ENCODE results near the gene IFITM5. TPM values are rescaled to one million over a fixed set of nuclear protein-coding genes. Genes with fewer than 3 reads are reported as not detected.

Gene IFITM5
- total and polyA plus RNA-seq, 10 donors, result not detected

DNA sequence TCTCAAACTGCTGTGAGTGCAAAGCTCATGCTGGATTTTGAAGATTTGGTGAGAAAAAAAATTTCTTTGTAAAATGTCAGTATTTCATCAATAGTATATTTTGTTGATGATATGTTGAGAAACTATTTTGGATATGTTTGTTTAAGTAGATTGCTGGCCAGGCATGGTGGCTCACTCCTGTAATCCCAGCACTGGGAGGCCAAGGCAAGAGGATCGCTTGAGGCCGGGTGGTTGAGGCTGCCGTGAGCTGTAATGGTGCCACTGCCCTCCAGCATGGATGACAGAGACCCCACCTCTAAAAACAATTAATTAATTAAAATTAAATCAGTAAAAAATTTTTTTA, 28.2 kb upstream of the IFITM5 start:
- Histone ChIP-seq H3K9me3 (no peaks in the 10 kb centered on the region), H3K4me1 (peaks cover 41 to 97% (median 76%) of the 10 kb centered on the region in 6 donors), H3K4me3 (peak overlapping the region in 7 of 8 donors; percentile 4 to 53 (median 16)), H3K27ac (peak overlapping the region; percentile 94 to 99 (median 97)), H3K36me3 (peaks cover 0 to 19% (median 0%) of the 10 kb centered on the region in 6 donors), H3K27me3 (replicated peaks in 1 of 7) (no peaks in the 10 kb centered on the region)
- TF ChIP-seq POLR2A (IDR thresholded peaks at IDR 0.05) (no peak), CTCF (IDR thresholded peaks at IDR 0.05 in 8 of 11, conservative IDR thresholded peaks at IDR 0.05 in 3 of 11) (no peak)
- intact Hi-C loops (cut with DNase I; ENCODE audit: low total_unique reads), result no loop called here
- DNase-seq, result no peak
- 83 to 99% (median 94%) methylated on average over 3 of the region's 3 CpGs for WGBS, 5 donors

- Histone ChIP-seq H3K36me3 (peaks cover 0 to 19% (median 0%) of the 10 kb centered on the region in 6 donors), H3K4me3 (peak overlapping the region in 7 of 8 donors; percentile 4 to 53 (median 16)), H3K9me3 (no peaks in the 10 kb centered on the region), H3K27ac (peak overlapping the region; percentile 94 to 99 (median 97)), H3K4me1 (peaks cover 41 to 96% (median 76%) of the 10 kb centered on the region in 6 donors), H3K27me3 (replicated peaks in 1 of 7) (no peaks in the 10 kb centered on the region)
- TF ChIP-seq CTCF (IDR thresholded peaks at IDR 0.05 in 8 of 11, conservative IDR thresholded peaks at IDR 0.05 in 3 of 11), result peak in 2 of 11 experiments; percentile 33 to 46
- peak; percentile 81 to 92 (median 85) for TF ChIP-seq POLR2AphosphoS5 (IDR thresholded peaks at IDR 0.05)
- TF ChIP-seq POLR2A (IDR thresholded peaks at IDR 0.05), result no peak
- intact Hi-C loops (cut with DNase I; ENCODE audit: low total_unique reads), result no loop called here
- 5 to 12% (median 7%) methylated on average over 13 to 19 of the region's 19 CpGs for WGBS, 5 donors
- DNase-seq, result peak; percentile 95
These were observed 27.7 kb upstream of the IFITM5 start for GRCh38 chr11:326842-327580.

DNA sequence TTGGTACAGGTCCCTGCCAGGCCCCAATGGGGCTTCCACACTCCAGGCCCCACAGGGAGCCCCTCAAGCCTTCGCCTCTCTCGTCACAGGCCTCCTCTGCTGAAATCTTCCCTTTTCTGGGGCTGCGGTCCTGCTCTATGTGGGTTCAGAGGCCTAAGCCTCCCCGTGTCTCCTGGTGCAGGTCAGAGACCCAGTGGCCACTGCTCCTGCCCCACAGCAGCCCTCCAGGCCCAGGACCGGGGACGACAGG, 27.2 kb upstream of the IFITM5 start:
- Histone ChIP-seq H3K4me3 (peak overlapping the region in 4 of 8 donors; percentile 8 to 53 (median 25)), H3K27me3 (replicated peaks in 1 of 7) (no peaks in the 10 kb centered on the region)
- no peak for DNase-seq

More for the DNA sequence above, 27.2 kb upstream of the IFITM5 start:
- no peak for TF ChIP-seq POLR2A (IDR thresholded peaks at IDR 0.05)
- TF ChIP-seq CTCF (IDR thresholded peaks at IDR 0.05 in 8 of 11, conservative IDR thresholded peaks at IDR 0.05 in 3 of 11), result no peak
- TF ChIP-seq POLR2AphosphoS5 (IDR thresholded peaks at IDR 0.05), result no peak
- H3K9me3 ChIP-seq, result no peaks in the 10 kb centered on the region
- 29 to 50% (median 34%) methylated on average over 6 of the region's 6 CpGs for WGBS, 5 donors
- H3K4me1 ChIP-seq, result peaks cover 41 to 91% (median 73%) of the 10 kb centered on the region in 6 donors
- peak overlapping the region; percentile 94 to 99 (median 97) for H3K27ac ChIP-seq
- intact Hi-C loops (cut with DNase I; ENCODE audit: low total_unique reads), result no loop called here
- H3K36me3 ChIP-seq, result peaks cover 0 to 15% (median 0%) of the 10 kb centered on the region in 6 donors

All from spleen (tissue), 11 donors.